Neural cell (in vitro differentiated cells): ENCODE measurements around the gene NMRK2. TPM values are rescaled to one million over a fixed set of nuclear protein-coding genes. Genes with fewer than 3 reads are reported as not detected.

ENCODE experiments used
- H2AFZ ChIP-seq: fragments of 200-600, 300-800 bp; sonication (generic), shearing (Covaris generic); 2 replicates; pipeline ENCODE4 v1.6.0; 2014; ENCODE audit warnings: low read depth, mild to moderate bottlenecking, antibody characterized with exemption, low read length, moderate library complexity
- H3F3A ChIP-seq: fragments of 200-600 bp; shearing (Covaris generic); 2 replicates; pipeline ENCODE4 v1.6.1; 2016; ENCODE audit warnings: mild to moderate bottlenecking, moderate library complexity, mixed read lengths, antibody characterized with exemption, low read length; ENCODE audit not compliant: insufficient read depth, poor library complexity, severe bottlenecking
- H3K27ac ChIP-seq: fragments of 200-600, 300-800 bp; sonication (generic), shearing (Covaris generic); 2 replicates; pipeline ENCODE4 v1.5.1; 2014; ENCODE audit warnings: mild to moderate bottlenecking, low read length, moderate library complexity
- H3K27me3 ChIP-seq: fragments of 300-800, 200-600 bp; sonication (generic), shearing (Covaris generic); 2 replicates; pipeline ENCODE4 v1.6.0; 2014; ENCODE audit warnings: mild to moderate bottlenecking, low read depth, low read length, moderate library complexity; ENCODE audit not compliant: insufficient read depth
- H3K36me3 ChIP-seq: fragments of 300-800, 200-600 bp; sonication (generic), shearing (Covaris generic); 2 replicates; pipeline ENCODE4 v1.5.1; 2014; ENCODE audit warnings: mild to moderate bottlenecking, antibody characterized with exemption, low read length, moderate library complexity; ENCODE audit not compliant: insufficient read depth
- H3K4me2 ChIP-seq: fragments of 300-800, 200-600 bp; sonication (generic), shearing (Covaris generic); 2 replicates; pipeline ENCODE4 v1.6.0; 2014; ENCODE audit warnings: mild to moderate bottlenecking, low read length
- H3K4me3 ChIP-seq: fragments of 300-800, 200-600 bp; sonication (generic), shearing (Covaris generic); 2 replicates; pipeline ENCODE4 v1.5.1; 2014; ENCODE audit warnings: mild to moderate bottlenecking, low read length, moderate library complexity
- H3K79me2 ChIP-seq: fragments of 200-600 bp; shearing (Covaris generic); replicated peaks from 2 replicates; pipeline ENCODE4 v1.6.0; 2014; ENCODE audit warnings: mild to moderate bottlenecking, low read length, moderate library complexity; ENCODE audit not compliant: insufficient read depth
- H3K9ac ChIP-seq: fragments of 300-800, 200-600 bp; sonication (generic), shearing (Covaris generic); 2 replicates; pipeline ENCODE4 v1.6.1; 2016; ENCODE audit warnings: mild to moderate bottlenecking, low read length, mixed read lengths
- H3K9me2 ChIP-seq: fragments of 200-600 bp; shearing (Covaris generic); 2 replicates; pipeline ENCODE4 v1.6.1; 2016; ENCODE audit warnings: mild to moderate bottlenecking, low read length, mixed read lengths; ENCODE audit not compliant: insufficient read depth
- H3K9me3 ChIP-seq: fragments of 200-600, 300-800 bp; sonication (generic), shearing (Covaris generic); 2 replicates; pipeline ENCODE4 v1.6.1; 2016; ENCODE audit warnings: mild to moderate bottlenecking, mixed run types, low read length, moderate library complexity, mixed read lengths
- H4K20me1 ChIP-seq: fragments of 200-600 bp; shearing (Covaris generic); 2 replicates; pipeline ENCODE4 v1.6.1; 2016; ENCODE audit warnings: mild to moderate bottlenecking, mixed run types; ENCODE audit not compliant: insufficient read depth
- CTCF ChIP-seq: fragments of 450-650 bp; IDR thresholded peaks from 2 replicates; pipeline ENCODE4 v1.5.1; 2014; ENCODE audit warnings: antibody characterized with exemption, mild to moderate bottlenecking, moderate library complexity; ENCODE audit not compliant: poor library complexity, severe bottlenecking
- EP300 ChIP-seq: fragments of 450-650 bp; conservative IDR thresholded peaks from 2 replicates; pipeline ENCODE4 v1.6.1; 2014; ENCODE audit warnings: antibody characterized with exemption, mild to moderate bottlenecking, moderate library complexity; ENCODE audit not compliant: poor library complexity, severe bottlenecking
- MXI1 ChIP-seq: fragments of 450-650 bp; conservative IDR thresholded peaks from 2 replicates; pipeline ENCODE4 v1.6.1; 2014; ENCODE audit warnings: antibody characterized with exemption, mild to moderate bottlenecking; ENCODE audit not compliant: poor library complexity, severe bottlenecking
- POLR2AphosphoS5 ChIP-seq: IDR thresholded peaks from 2 replicates; pipeline ENCODE4 v1.6.1; 2012
- REST ChIP-seq: IDR thresholded peaks from 2 replicates; pipeline ENCODE4 v1.6.1; 2012; ENCODE audit warnings: borderline replicate concordance
- SMC3 ChIP-seq: fragments of 450-650 bp; conservative IDR thresholded peaks from 2 replicates; pipeline ENCODE4 v1.6.1; 2014; ENCODE audit warnings: antibody characterized with exemption, mild to moderate bottlenecking, moderate library complexity; ENCODE audit not compliant: poor library complexity
- TAF1 ChIP-seq: IDR thresholded peaks from 2 replicates; pipeline ENCODE4 v1.6.1; 2012; ENCODE audit warnings: low read depth
- polyA plus RNA-seq: library from polyadenylated mRNA; depleted of rRNA; stranded (reverse); fragments of >200 nt; gene quantifications from 2 replicates; pipeline ENCODE4 v1.2.3, GENCODE V29; 2014

NMRK2 gene
- polyA plus RNA-seq, 1 donor from 2014 or later: not detected

GRCh38 chr19:3975144-3975543 lies 42.3 kb downstream of the NMRK2 start:
- no peak overlapping the region for H3K27ac ChIP-seq
- H3K9me3 ChIP-seq: no peaks in the 10 kb centered on the region
- TF ChIP-seq MXI1 (no peak), CTCF (no peak), TAF1 (no peak), SMC3 (no peak)
- peaks cover 6% of the 10 kb centered on the region for H3K79me2 ChIP-seq
- no peak overlapping the region for H3K4me2 ChIP-seq
- no peaks in the 10 kb centered on the region for H3F3A ChIP-seq
- H3K9me2 ChIP-seq: no peaks in the 10 kb centered on the region
- peaks cover 7% of the 10 kb centered on the region for H4K20me1 ChIP-seq
- no peaks in the 10 kb centered on the region for H3K27me3 ChIP-seq
- H2AFZ ChIP-seq: no peak overlapping the region
- H3K9ac ChIP-seq: no peak overlapping the region
- no peaks in the 10 kb centered on the region for H3K36me3 ChIP-seq
- H3K4me3 ChIP-seq: no peak overlapping the region

- H3F3A ChIP-seq: no peaks in the 10 kb centered on the region
- peak; percentile 41 for TF ChIP-seq POLR2AphosphoS5
- no peak for TF ChIP-seq EP300
- TF ChIP-seq SMC3: no peak
- no peak for TF ChIP-seq REST
- TF ChIP-seq TAF1: no peak
- H3K27ac ChIP-seq: no peak overlapping the region
- no peaks in the 10 kb centered on the region for H3K9me3 ChIP-seq
- no peak overlapping the region for H3K9ac ChIP-seq
- H3K9me2 ChIP-seq: no peaks in the 10 kb centered on the region
- peaks cover 1% of the 10 kb centered on the region for H3K79me2 ChIP-seq
- no peak overlapping the region for H2AFZ ChIP-seq
- no peak overlapping the region for H3K4me2 ChIP-seq
- H3K4me3 ChIP-seq: no peak overlapping the region
- no peaks in the 10 kb centered on the region for H3K27me3 ChIP-seq
- H3K36me3 ChIP-seq: no peaks in the 10 kb centered on the region
- H4K20me1 ChIP-seq: peaks cover 12% of the 10 kb centered on the region
Measured at GRCh38 chr19:3975637-3976087, 42.8 kb downstream of the NMRK2 start.

- Histone ChIP-seq H3K36me3 (no peaks in the 10 kb centered on the region), H3K4me3 (no peak overlapping the region), H3K4me2 (no peak overlapping the region), H3K27me3 (no peaks in the 10 kb centered on the region), H3K9me3 (no peaks in the 10 kb centered on the region), H3K9ac (no peak overlapping the region), H3K27ac (no peak overlapping the region), H3F3A (no peaks in the 10 kb centered on the region), H4K20me1 (peaks cover 20% of the 10 kb centered on the region), H3K79me2 (no peaks in the 10 kb centered on the region), H2AFZ (no peak overlapping the region), H3K9me2 (no peaks in the 10 kb centered on the region)
- TF ChIP-seq TAF1: no peak
- TF ChIP-seq SMC3: no peak
Measured at GRCh38 chr19:3976495-3977241, 43.8 kb downstream of the NMRK2 start.
